ENCODE results near the gene TRAPPC1. TPM values are rescaled to one million over a fixed set of nuclear protein-coding genes. Genes with fewer than 3 reads are reported as not detected.

The TRAPPC1 gene, protein sequence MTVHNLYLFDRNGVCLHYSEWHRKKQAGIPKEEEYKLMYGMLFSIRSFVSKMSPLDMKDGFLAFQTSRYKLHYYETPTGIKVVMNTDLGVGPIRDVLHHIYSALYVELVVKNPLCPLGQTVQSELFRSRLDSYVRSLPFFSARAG
- 156 TPM for polyA plus RNA-seq (2012; ENCODE audit: insufficient read depth, insufficient read length, low read depth)

- DNase-seq: peak; percentile 96
- peak within 1 kb of the TSS; percentile 82 for H3K4me3 ChIP-seq (ENCODE audit: low read depth, low read length)
- no peaks in the 10 kb centered on the region for H3K4me1 ChIP-seq
- H3K27me3 ChIP-seq: no peaks in the 10 kb centered on the region
- TF ChIP-seq, protein P1, sequence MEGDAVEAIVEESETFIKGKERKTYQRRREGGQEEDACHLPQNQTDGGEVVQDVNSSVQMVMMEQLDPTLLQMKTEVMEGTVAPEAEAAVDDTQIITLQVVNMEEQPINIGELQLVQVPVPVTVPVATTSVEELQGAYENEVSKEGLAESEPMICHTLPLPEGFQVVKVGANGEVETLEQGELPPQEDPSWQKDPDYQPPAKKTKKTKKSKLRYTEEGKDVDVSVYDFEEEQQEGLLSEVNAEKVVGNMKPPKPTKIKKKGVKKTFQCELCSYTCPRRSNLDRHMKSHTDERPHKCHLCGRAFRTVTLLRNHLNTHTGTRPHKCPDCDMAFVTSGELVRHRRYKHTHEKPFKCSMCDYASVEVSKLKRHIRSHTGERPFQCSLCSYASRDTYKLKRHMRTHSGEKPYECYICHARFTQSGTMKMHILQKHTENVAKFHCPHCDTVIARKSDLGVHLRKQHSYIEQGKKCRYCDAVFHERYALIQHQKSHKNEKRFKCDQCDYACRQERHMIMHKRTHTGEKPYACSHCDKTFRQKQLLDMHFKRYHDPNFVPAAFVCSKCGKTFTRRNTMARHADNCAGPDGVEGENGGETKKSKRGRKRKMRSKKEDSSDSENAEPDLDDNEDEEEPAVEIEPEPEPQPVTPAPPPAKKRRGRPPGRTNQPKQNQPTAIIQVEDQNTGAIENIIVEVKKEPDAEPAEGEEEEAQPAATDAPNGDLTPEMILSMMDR (IDR thresholded peaks at IDR 0.05; ENCODE audit: low read depth, low read length): no peak
- H3K36me3 ChIP-seq: no peaks in the 10 kb centered on the region
- H3K9me3 ChIP-seq: no peaks in the 10 kb centered on the region
Measured at GRCh38 chr17:7931709-7932482, at the start of gene TRAPPC1, which contains the start of gene CNTROB. TSS of gene TRAPPC1 (minus strand) at chr17:7931946. CDS start at chr17:7931829, 117 bp downstream. TSS of gene CNTROB (plus strand) at chr17:7932206. CDS start at chr17:7933080, 874 bp downstream.

DNA sequence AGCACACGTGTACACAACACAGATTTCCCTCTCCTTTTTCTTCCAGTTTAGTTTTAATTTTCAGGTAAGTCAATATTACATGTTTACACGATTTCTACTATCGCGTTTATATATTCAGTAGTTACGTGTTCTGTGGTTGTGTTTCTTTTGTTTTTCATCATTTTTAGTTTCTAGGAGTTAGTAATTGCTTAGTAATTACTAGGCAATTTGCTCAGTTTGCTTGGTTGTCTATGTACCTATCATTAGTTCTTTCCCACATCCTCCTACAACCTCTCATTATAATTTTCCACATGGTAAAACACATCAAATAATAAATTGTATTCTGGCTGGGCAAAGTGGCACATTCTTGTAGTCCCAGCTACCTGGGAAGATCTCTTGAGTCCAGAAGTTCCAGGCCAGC is 46.1 kb upstream of the TRAPPC1 start:
- H3K4me1 ChIP-seq: no peaks in the 10 kb centered on the region
- H3K36me3 ChIP-seq: no peaks in the 10 kb centered on the region
- TF ChIP-seq, protein P1 (IDR thresholded peaks at IDR 0.05; ENCODE audit: low read depth, low read length): no peak
- H3K9me3 ChIP-seq: no peaks in the 10 kb centered on the region
- H3K27me3 ChIP-seq: no peaks in the 10 kb centered on the region
- no peak overlapping the region for H3K4me3 ChIP-seq (ENCODE audit: low read depth, low read length)
- DNase-seq: no peak

DNA sequence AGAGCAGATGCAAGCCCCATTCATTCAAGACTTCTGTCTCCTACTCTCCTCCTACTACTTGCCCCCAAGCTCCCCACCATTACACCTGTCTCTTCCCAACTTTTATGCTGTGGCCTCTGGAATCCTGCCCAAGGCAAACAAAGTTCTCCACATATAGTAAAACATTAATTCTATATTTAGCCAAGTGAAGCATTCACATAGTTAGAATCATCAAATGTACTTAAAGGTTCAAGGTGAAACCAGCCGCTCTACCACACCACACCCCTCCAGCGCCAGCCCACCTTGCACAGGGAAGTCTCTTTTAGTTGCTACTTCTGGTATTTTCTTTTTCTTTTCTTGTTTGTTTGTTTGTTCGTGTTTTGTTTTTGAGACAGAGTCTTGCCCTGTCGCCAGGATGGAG is 45.3 kb upstream of the TRAPPC1 start:
- H3K4me3 ChIP-seq (ENCODE audit: low read depth, low read length): no peak overlapping the region
- no peak for DNase-seq
- no peaks in the 10 kb centered on the region for H3K9me3 ChIP-seq
- H3K4me1 ChIP-seq: no peaks in the 10 kb centered on the region
- H3K27me3 ChIP-seq: no peaks in the 10 kb centered on the region
- no peaks in the 10 kb centered on the region for H3K36me3 ChIP-seq
- TF ChIP-seq, protein P1 (IDR thresholded peaks at IDR 0.05; ENCODE audit: low read depth, low read length): no peak

DNA sequence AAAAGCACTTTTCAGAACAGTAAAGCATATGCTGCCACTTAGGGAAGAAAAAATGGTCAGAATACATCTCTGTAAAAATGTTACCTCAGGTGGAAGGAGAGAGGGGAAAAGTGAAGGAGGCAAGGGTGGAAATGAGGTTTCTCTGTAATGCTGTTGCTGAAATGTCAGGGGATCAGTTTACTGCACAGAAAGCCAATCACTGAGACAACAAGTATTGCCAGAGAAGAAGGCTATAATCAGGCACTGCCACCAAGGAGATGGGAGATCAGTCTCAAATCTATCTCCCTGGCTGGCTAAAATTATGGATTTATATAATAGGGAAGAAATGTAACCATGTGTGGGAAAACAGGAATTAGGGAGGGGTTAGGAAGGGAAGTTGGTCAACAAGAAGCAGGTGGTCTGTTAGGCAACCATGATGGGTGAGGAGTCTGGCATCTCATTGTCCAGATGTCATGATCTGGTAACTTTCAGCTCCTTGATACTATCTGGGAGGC is 42.9 kb upstream of the TRAPPC1 start:
- H3K4me3 ChIP-seq (ENCODE audit: low read depth, low read length): no peak overlapping the region
- TF ChIP-seq, protein P1 (IDR thresholded peaks at IDR 0.05; ENCODE audit: low read depth, low read length): no peak
- H3K9me3 ChIP-seq: no peaks in the 10 kb centered on the region
- no peak for DNase-seq
- no peaks in the 10 kb centered on the region for H3K4me1 ChIP-seq
- no peaks in the 10 kb centered on the region for H3K27me3 ChIP-seq
- no peaks in the 10 kb centered on the region for H3K36me3 ChIP-seq

GRCh38 chr17:7972131-7972785 is 40.5 kb upstream of the TRAPPC1 start:
- Histone ChIP-seq H3K4me1 (no peaks in the 10 kb centered on the region), H3K36me3 (no peaks in the 10 kb centered on the region), H3K4me3 (ENCODE audit: low read depth, low read length) (no peak overlapping the region), H3K27me3 (no peaks in the 10 kb centered on the region), H3K9me3 (no peaks in the 10 kb centered on the region)
- TF ChIP-seq, protein P1 (IDR thresholded peaks at IDR 0.05; ENCODE audit: low read depth, low read length): no peak
- no peak for DNase-seq
